Measurements from ENCODE around the gene DENND2D. TPM values are rescaled to one million over a fixed set of nuclear protein-coding genes. Genes with fewer than 3 reads are reported as not detected.

DENND2D gene
- total RNA-seq, 1 donor from 2014 or later, result 205 TPM

GRCh38 chr1:111228748-111229126 lies 28.3 kb upstream of the DENND2D start:
- no peaks in the 10 kb centered on the region for H3K27me3 Mint-ChIP-seq (ENCODE audit: insufficient read depth)
- no peak for DNase-seq (ENCODE audit: low spot score)
- peaks cover 7% of the 10 kb centered on the region for H3K36me3 Mint-ChIP-seq (ENCODE audit: low read depth)
- no peak overlapping the region for H3K4me3 Mint-ChIP-seq
- intact Hi-C loops (cut with micrococcal nuclease), result loop anchor here (10.0 kb wide), 1 partner anchor 246 kb away; the partner anchor contains the start of gene C1orf162
- no peaks in the 10 kb centered on the region for H3K9me3 Mint-ChIP-seq
- peaks cover 79% of the 10 kb centered on the region for H3K4me1 Mint-ChIP-seq (ENCODE audit: low read depth)
- peak overlapping the region; percentile 71 for H3K27ac Mint-ChIP-seq

- peaks cover 7% of the 10 kb centered on the region for H3K36me3 Mint-ChIP-seq (ENCODE audit: low read depth)
- H3K27ac Mint-ChIP-seq, result peak overlapping the region; percentile 71
- no peak for DNase-seq (ENCODE audit: low spot score)
- peaks cover 85% of the 10 kb centered on the region for H3K4me1 Mint-ChIP-seq (ENCODE audit: low read depth)
- H3K4me3 Mint-ChIP-seq, result peak overlapping the region; percentile 46
- H3K27me3 Mint-ChIP-seq (ENCODE audit: insufficient read depth), result no peaks in the 10 kb centered on the region
- no peaks in the 10 kb centered on the region for H3K9me3 Mint-ChIP-seq
- intact Hi-C loops (cut with micrococcal nuclease), result loop anchor here (10.0 kb wide), 1 partner anchor 247 kb away; the partner anchor contains the start of gene C1orf162
Observed at GRCh38 chr1:111227851-111228747, 27.7 kb upstream of the DENND2D start.

GRCh38 chr1:111227434-111227833 lies 27.0 kb upstream of the DENND2D start, which contains the start of gene CHI3L2:
Gene CHI3L2 (plus strand): TSS chr1:111227713. CDS start chr1:111227730, 17 bp downstream.
- DNase-seq (ENCODE audit: low spot score), result no peak
- Mint-ChIP-seq H3K27ac (peak within 1 kb of the TSS; percentile 71), H3K4me1 (ENCODE audit: low read depth) (peaks cover 85% of the 10 kb centered on the region), H3K36me3 (ENCODE audit: low read depth) (peaks cover 7% of the 10 kb centered on the region), H3K4me3 (peak within 1 kb of the TSS; percentile 46), H3K27me3 (ENCODE audit: insufficient read depth) (no peaks in the 10 kb centered on the region), H3K9me3 (no peaks in the 10 kb centered on the region)
- intact Hi-C loops (cut with micrococcal nuclease), result loop anchor here (10.0 kb wide), 1 partner anchor 247 kb away; the partner anchor contains the start of gene C1orf162

- H3K27ac Mint-ChIP-seq, result peak overlapping the region; percentile 62
- intact Hi-C loops (cut with micrococcal nuclease), result loop anchor here (10.0 kb wide), 1 partner anchor 249 kb away; the partner anchor contains the start of gene C1orf162
- H3K36me3 Mint-ChIP-seq (ENCODE audit: low read depth), result peaks cover 3% of the 10 kb centered on the region
Observed at GRCh38 chr1:111225717-111226400, 25.4 kb upstream of the DENND2D start.

GRCh38 chr1:111225091-111225490 lies 24.6 kb upstream of the DENND2D start:
- DNase-seq (ENCODE audit: low spot score), result no peak
- H3K4me1 Mint-ChIP-seq (ENCODE audit: low read depth), result peaks cover 86% of the 10 kb centered on the region
- H3K9me3 Mint-ChIP-seq, result no peaks in the 10 kb centered on the region
- H3K4me3 Mint-ChIP-seq, result peak overlapping the region; percentile 57
- H3K36me3 Mint-ChIP-seq (ENCODE audit: low read depth), result peaks cover 3% of the 10 kb centered on the region
- H3K27ac Mint-ChIP-seq, result peak overlapping the region; percentile 62
- intact Hi-C loops (cut with micrococcal nuclease), result loop anchor here (10.0 kb wide), 1 partner anchor 250 kb away; the partner anchor contains the start of gene C1orf162
- H3K27me3 Mint-ChIP-seq (ENCODE audit: insufficient read depth), result no peaks in the 10 kb centered on the region

More at GRCh38 chr1:111225717-111226400, 25.4 kb upstream of the DENND2D start:
- no peaks in the 10 kb centered on the region for H3K9me3 Mint-ChIP-seq
- peak overlapping the region; percentile 57 for H3K4me3 Mint-ChIP-seq
- H3K4me1 Mint-ChIP-seq (ENCODE audit: low read depth), result peaks cover 85% of the 10 kb centered on the region
- no peak for DNase-seq (ENCODE audit: low spot score)
- no peaks in the 10 kb centered on the region for H3K27me3 Mint-ChIP-seq (ENCODE audit: insufficient read depth)

GRCh38 chr1:111223126-111223685 lies 22.8 kb upstream of the DENND2D start:
- H3K4me3 Mint-ChIP-seq, result peak overlapping the region; percentile 78
- H3K27me3 Mint-ChIP-seq (ENCODE audit: insufficient read depth), result no peaks in the 10 kb centered on the region
- peaks cover 5% of the 10 kb centered on the region for H3K36me3 Mint-ChIP-seq (ENCODE audit: low read depth)
- H3K27ac Mint-ChIP-seq, result peak overlapping the region; percentile 98
- DNase-seq (ENCODE audit: low spot score), result no peak
- no peaks in the 10 kb centered on the region for H3K9me3 Mint-ChIP-seq
- intact Hi-C loops (cut with micrococcal nuclease), result loop anchor here (1.0 to 10.0 kb wide), 9 partner anchors 36 to 284 kb away; partner anchors contain the start of genes C1orf162, CEPT1 and DRAM2
- peaks cover 93% of the 10 kb centered on the region for H3K4me1 Mint-ChIP-seq (ENCODE audit: low read depth)

- intact Hi-C loops (cut with micrococcal nuclease), result loop anchor here (1.0 to 10.0 kb wide), 12 partner anchors 8 to 285 kb away; partner anchors contain the start of genes C1orf162, CEPT1 and DRAM2
- DNase-seq (ENCODE audit: low spot score), result peak; percentile 69
- Mint-ChIP-seq H3K4me1 (ENCODE audit: low read depth) (peaks cover 93% of the 10 kb centered on the region), H3K27ac (peak overlapping the region; percentile 98), H3K27me3 (ENCODE audit: insufficient read depth) (no peaks in the 10 kb centered on the region), H3K9me3 (no peaks in the 10 kb centered on the region), H3K4me3 (peak overlapping the region; percentile 78), H3K36me3 (ENCODE audit: low read depth) (peaks cover 5% of the 10 kb centered on the region)
Observed at GRCh38 chr1:111222308-111223125, 22.1 kb upstream of the DENND2D start.

- peaks cover 93% of the 10 kb centered on the region for H3K4me1 Mint-ChIP-seq (ENCODE audit: low read depth)
- no peaks in the 10 kb centered on the region for H3K9me3 Mint-ChIP-seq
- DNase-seq (ENCODE audit: low spot score), result peak; percentile 67
- peak overlapping the region; percentile 98 for H3K27ac Mint-ChIP-seq
- H3K27me3 Mint-ChIP-seq (ENCODE audit: insufficient read depth), result no peaks in the 10 kb centered on the region
- H3K36me3 Mint-ChIP-seq (ENCODE audit: low read depth), result peaks cover 5% of the 10 kb centered on the region
- intact Hi-C loops (cut with micrococcal nuclease), result loop anchor here (1.0 to 10.0 kb wide), 11 partner anchors 7 to 286 kb away; partner anchors contain the start of genes ATP5PB, C1orf162, CEPT1 and DENND2D
- peak overlapping the region; percentile 78 for H3K4me3 Mint-ChIP-seq
Observed at GRCh38 chr1:111221633-111222291, 21.3 kb upstream of the DENND2D start.

GRCh38 chr1:111221276-111221632 lies 20.8 kb upstream of the DENND2D start:
- no peak for DNase-seq (ENCODE audit: low spot score)
- H3K27ac Mint-ChIP-seq, result peak overlapping the region; percentile 98
- H3K4me1 Mint-ChIP-seq (ENCODE audit: low read depth), result peaks cover 93% of the 10 kb centered on the region
- intact Hi-C loops (cut with micrococcal nuclease), result loop anchor here (1.0 to 10.0 kb wide), 7 partner anchors 21 to 286 kb away; partner anchors contain the start of genes ATP5PB, C1orf162, DENND2D and WDR77
- peaks cover 5% of the 10 kb centered on the region for H3K36me3 Mint-ChIP-seq (ENCODE audit: low read depth)
- peak overlapping the region; percentile 78 for H3K4me3 Mint-ChIP-seq
- no peaks in the 10 kb centered on the region for H3K27me3 Mint-ChIP-seq (ENCODE audit: insufficient read depth)
- H3K9me3 Mint-ChIP-seq, result no peaks in the 10 kb centered on the region

- Mint-ChIP-seq H3K4me1 (ENCODE audit: low read depth) (peaks cover 93% of the 10 kb centered on the region), H3K36me3 (ENCODE audit: low read depth) (peaks cover 5% of the 10 kb centered on the region), H3K27me3 (ENCODE audit: insufficient read depth) (no peaks in the 10 kb centered on the region), H3K4me3 (peak overlapping the region; percentile 69), H3K9me3 (no peaks in the 10 kb centered on the region), H3K27ac (peak overlapping the region; percentile 96)
- intact Hi-C loops (cut with micrococcal nuclease), result loop anchor here (5.0 to 10.0 kb wide), 5 partner anchors 33 to 287 kb away; partner anchors contain the start of gene C1orf162
- DNase-seq (ENCODE audit: low spot score), result no peak
Observed at GRCh38 chr1:111220302-111220890, 19.9 kb upstream of the DENND2D start.
